Hepatocyte (in vitro differentiated cells): ENCODE results near the gene INPP5F.

Source experiments
- CTCF ChIP-seq: fragments of 200-600 bp; sonication (generic); IDR thresholded peaks from 2 replicates; pipeline ENCODE4 v1.5.1; 2016; ENCODE audit warnings: antibody characterized with exemption, mild to moderate bottlenecking; ENCODE audit not compliant: poor library complexity
- EZH2 ChIP-seq: fragments of 200-600 bp; sonication (generic); IDR thresholded peaks from 2 replicates; pipeline ENCODE4 v1.6.1; 2016; ENCODE audit warnings: antibody characterized with exemption, mild to moderate bottlenecking, borderline replicate concordance
- EZH2phosphoT487 ChIP-seq: fragments of 200-600 bp; sonication (generic); IDR thresholded peaks from one replicate; pipeline ENCODE4 v1.6.1; 2018; ENCODE audit warnings: antibody characterized with exemption, mild to moderate bottlenecking, low read depth, moderate library complexity; ENCODE audit not compliant: unreplicated experiment, severe bottlenecking

DNA sequence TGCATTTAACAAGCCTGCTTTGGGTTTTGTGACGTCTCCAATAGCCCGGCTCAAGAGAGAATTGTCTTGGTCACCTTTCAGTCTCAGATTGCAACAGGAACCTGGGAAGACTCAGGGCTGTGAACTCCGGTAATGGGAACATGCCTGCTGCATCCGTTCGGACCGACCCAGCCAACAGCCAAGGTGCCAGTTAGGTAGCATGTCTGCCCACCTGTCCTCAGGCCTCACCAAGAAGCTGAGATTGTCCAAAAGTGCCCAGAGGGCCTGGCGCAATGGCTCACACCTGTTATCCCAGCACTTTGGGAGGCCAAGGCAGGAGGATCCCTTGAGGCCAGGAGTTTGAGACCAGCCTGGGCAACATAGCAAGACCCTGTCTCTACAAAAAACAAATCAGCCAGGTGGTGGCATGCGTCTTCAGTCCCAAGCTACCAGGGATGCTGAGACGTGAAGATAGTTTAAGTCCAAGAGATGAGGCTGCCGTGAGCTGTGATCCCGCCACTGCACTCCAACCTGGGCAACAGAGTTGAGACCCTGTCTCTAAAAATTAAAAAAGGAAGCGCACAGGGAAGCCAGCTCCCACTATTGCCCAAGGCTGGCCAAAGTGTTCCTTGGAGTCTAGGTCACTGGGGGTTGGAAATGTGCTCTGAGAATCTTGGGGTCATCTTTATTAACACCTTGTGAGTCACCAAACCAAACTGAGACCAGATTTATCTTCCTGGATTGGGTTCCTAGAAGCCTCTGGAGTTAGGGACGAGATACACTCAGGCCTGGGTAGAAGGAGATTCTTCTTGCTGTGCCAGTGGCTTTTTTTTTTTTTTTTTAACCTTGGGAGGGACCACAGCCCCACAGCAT, 47.7 kb upstream of the INPP5F start:
- TF ChIP-seq CTCF (no peak), EZH2 (no peak), EZH2phosphoT487 (no peak)
